ENCODE data around the gene PTTG1IP.
"Not testable (repeated sequence)": the region's sequence is repeated elsewhere in the genome, so short reads cannot be mapped to it uniquely, and the experiment has no call there.

The PTTG1IP gene

DNA sequence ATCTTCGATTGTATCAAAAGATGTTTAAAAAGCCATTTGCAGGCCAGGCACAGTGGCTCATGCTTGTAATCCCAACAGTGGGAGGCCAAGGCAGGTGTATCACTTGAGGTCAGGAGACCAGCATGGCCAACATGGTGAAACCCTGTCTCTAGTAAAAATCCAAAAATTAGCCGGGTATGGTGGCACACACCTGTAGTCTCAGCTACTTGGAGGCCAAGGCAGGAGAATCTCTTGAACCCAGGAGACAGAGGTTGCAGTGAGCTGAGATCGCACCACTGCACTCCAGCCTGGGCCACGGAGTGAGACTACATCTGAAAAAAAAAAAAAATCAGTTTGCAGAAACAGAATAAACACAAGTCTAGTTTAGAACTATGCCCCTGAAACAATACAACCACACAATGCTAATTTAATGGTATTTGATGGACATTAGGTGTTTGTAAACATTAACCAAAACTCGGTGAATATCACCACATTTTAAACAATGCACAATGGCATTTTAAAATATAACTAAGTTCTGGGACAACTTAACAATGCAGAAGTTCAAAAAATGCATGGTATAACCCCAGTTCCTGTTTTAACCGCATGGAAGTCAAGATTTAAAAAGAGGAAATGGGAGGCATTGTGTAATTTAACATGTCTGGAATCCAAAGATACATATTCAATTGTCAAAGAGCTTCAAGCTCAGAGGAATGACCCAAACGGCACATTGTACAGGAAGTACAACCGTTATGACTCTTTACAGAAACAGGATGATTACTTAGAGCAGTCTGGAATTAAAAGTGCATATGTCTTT lies 7.1 kb upstream of the PTTG1IP start:
- DNase-seq: peak; percentile 67

DNA sequence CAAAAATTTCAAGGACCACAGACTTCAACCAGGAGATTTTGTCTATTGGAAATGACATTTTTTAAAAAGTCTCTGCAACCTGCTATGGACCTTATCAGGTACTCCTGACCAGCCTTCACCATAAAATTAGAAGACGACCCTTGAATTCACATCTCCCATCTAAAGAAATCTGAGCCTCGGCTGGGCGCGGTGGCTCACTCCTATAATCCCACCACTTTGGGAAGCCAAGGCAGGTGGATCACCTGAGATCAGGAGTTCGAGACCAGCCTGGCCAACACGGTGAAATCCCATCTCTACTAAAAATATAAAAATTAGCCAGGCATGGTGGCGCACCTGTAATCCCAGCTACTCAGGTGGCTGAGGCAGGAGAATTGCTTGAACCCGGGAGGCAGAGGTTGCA lies 5.7 kb upstream of the PTTG1IP start:
- not testable (repeated sequence) for DNase-seq

DNA sequence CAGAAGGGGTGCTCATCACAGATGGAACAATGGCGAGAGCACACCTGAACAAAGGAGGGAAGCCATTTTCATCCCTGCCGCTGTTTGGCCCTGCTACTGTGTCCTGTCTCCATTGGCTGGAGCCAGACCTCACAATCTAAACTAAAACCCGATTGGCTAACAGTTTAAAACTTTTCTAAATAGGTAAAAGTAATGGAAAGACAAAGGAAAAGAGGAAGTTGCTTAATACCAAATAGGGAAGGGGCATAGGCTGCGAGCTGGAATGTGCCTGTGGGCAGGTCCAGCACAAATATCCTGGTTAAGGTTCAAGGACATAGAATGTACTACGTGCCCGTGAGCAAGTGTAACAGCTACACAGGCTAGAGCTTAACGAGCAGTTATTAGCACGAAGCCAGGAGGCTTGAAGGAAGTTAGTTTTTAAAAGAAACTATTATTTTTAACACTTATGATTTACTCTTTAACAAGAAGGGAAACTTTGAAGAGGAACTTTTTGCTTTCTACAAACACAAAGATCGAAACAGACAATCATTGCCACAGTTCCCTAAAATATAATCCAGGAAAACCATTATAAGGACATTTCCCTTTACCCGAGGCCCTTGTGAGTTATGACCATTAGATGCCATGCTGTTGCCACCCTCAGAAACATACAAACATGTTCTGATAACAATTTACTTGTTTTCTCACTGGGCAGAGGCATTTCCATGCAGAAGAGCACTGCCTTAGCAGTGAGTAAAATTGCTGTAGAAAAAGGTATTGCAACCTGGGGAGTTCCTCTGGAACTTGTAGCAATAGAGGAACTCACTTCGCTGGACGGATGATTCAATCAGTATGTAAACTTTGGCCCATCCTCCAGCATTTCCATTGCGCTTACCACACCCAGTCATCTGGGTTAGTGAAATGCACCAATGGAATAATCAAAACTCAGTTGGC lies 4.8 kb upstream of the PTTG1IP start:
- DNase-seq: no peak

DNA sequence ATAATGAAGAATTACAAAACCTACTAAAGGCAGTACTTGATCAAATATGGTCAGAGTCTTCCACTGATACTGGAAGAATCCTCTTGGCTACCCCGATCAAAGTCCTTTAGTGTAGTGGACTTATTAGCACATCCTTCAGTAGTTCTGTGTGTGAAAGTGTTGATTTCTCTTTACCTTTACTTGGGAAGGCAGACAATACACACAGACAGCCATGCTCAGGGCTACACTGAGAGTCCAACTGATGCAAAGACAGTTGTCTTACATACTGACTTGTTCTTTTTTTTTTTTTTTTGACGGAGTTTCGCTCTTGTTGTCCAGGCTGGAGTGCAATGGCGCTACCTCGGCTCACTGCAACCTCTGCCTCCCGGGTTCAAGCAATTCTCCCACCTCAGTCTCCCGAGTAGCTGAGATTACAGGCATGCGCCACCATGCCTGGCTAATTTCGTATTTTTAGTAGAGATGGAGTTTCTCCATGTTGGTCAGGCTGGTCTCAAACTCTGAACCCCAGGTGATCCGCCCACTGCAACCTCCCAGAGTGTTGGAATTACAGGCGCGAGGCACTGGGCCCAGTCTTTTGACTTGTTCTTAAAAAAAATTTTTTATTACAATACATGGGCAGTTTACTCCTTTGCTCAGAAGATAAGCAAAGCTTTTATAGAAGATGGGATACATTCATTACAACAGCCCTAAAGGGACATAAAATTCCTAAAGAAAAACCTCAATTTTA lies 3.5 kb upstream of the PTTG1IP start:
- DNase-seq: no peak

DNA sequence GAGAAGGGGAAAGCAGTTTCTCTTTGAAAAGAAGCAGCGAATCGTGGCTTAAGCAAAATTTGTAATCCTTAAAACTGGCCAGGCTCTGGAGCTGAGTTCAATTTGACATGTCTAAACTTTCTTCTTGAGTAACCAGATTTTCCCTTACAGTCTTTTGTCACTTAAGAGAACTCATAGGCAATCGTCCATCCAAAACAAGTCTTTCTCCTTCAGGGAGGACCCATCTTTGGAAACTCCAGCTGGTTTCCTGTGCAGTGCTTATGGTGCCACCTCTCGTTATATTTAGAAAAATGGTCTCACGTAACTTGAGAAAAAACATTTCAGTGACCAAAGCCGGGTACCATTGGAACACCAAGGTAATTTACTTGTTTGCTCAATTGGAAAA lies 1.8 kb upstream of the PTTG1IP start:
- DNase-seq: peak; percentile 58

DNA sequence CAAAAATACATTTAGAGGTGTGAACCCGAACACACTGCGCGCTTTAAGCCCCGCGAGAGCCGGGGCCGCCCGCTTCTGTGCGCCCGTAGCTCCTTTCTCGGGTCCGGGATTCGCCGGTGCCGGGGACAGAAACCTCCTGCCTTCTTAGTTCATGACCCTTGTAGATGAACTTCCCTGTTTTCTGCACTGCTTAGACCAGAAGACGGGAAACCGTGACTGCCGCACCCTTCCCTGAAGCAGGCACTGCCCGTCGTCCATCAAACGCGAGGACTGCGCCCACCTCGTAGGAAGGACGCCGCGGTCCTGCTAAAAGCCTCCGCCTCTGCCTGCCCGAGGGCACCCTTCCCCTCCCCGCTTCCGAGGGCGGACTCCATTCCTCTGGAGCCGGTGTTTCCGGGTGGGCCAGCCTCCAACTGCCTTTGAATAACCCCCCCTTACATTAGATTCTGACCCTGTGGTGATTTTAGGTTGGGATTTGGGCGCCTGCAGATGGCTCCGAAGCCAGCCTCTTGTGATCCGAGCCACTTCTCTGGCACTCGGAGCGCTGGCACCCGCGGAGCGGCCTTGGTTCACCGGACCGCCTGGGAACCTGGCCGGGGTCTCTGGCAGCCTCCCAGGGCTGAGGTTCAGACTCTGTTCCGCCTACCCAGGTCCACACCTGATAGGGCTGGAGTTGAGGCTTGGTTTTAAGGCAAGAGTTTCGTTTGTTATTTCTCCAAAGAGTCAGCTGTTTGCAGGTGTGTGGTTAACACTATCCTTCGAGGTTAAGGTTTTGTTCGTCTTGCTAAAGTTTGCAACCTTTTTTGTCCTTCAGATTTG lies 1.2 kb upstream of the PTTG1IP start:
- DNase-seq: peak; percentile 34

DNA sequence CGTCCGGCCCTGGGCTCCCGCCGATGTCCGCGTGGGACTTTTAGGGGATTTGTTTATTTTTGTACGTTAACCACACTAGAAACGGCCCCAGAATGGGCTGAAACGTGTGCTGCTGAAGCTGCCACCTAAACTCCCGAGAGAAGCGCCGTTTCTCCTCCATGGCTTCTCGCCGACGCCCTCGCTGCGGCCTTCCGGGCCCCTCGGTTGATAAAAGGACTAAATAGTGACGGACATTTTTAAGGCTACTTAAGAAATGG lies 678 bp upstream of the PTTG1IP start:
- DNase-seq: no peak

DNA sequence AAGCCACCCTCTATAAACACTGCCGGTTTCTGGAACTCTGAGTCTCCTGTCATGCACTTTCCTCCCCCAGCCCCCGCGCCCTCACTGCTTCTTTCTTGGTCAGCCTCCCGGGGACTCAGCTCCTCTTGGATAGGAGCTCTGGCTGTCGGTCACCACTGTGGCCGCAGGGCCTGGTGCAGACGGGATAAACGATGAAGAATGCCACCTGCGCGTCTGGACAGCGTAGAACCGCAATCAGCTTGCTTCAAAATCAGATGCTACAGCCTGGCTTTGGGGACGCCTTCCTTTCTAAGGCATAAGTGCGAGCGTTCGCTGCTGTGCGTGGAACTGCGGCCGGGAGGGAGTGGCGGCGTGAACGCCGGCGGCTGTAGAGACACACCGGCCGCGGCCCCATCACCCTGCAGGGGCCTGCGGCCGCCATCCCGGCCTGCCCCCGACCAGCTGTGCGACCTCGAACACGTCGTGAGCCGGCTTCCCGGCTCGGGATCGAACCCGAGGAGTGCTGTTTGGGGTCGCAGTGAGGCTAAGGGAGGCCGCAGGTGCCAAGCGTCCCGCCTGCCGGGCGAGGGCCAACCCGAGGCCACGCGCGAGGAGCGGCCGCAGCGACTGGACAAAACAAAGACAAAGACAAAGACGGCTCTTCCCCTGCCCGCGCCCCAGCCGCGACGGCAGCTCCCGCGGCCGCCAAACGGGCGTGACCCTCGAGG lies 688 bp downstream of the PTTG1IP start:
- peak; percentile 54 for DNase-seq

DNA sequence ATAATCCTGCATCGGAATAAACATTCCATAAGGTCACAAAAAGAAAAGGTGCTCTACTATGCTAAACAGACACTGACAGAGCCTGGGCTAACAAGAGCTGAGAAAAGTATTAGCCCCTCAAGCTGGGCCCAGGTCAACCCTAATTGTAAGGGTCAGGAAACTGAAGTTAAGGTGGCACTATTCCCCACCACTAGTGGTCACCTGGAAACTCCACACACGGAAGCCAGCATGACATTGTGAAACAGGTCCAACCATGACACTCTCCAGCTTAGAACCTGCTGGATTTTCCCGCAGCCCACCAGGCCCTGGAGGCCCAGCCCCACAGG lies 1.2 kb downstream of the PTTG1IP start:
- DNase-seq: no peak

DNA sequence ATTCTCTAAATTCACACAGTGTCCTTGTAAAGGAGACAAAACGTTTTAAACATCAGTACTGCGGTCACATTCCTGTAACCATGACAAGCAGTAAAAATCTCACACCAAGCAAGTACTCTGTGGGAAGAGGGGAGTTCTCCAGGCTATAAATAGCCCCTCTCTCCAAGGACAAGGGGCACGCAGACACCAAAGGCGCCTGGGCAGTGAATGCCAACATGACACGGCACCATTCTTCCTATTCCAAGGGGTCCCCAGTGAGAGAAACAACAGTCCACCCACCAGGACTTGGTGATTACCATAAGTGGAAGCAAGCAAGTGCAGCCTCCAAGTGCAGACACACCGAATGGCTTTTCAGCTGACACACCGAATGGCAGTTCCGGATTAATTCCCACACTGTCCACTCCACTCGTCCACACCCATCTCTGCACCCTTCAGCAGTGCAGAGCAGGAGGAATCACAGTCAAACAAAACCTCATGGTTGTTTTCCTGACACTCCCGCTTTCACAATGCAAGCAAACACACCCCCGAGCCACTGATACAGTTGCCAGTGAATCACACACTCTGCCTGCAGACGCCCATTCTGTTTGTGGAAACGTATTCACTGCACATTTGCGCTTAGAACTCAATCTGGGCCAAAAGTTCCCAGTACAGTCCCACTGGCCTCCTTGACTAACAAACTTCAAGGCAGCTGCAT lies 1.8 kb downstream of the PTTG1IP start:
- peak; percentile 76 for DNase-seq

DNA sequence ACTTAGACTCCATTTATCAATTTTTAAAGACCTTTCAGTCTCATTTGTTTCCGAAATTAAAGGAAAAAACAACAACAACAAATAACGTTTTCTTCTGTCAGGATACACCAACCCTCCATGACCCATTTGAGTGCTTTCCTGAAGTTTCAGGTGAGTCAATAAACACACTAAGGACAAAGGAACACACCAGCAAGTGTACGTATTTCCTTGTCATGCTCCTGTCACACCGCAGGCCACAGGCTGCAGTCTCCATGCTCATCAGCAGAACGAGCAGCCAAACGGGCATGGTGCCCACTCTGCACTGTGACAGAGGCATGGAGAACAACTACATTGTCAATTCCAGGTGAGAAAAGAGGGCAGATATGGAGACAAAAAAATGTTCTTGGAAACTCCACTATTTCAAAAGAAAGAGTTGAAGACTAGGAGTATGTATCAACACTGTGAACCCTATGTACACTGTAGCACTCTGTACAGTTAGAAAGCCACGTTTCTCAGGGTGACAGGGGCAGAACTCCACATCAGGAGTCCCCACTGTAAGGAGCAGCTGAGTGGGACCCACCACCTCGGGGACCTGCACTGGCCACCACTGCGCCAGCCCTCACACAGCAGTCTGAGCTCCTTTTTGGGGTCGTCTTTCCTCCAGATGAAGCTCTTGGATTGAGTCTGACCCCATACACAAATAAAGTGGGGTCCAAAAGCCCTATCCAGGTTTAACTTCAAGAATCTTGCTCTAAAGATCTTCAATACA lies 2.6 kb downstream of the PTTG1IP start:
- DNase-seq: no peak

DNA sequence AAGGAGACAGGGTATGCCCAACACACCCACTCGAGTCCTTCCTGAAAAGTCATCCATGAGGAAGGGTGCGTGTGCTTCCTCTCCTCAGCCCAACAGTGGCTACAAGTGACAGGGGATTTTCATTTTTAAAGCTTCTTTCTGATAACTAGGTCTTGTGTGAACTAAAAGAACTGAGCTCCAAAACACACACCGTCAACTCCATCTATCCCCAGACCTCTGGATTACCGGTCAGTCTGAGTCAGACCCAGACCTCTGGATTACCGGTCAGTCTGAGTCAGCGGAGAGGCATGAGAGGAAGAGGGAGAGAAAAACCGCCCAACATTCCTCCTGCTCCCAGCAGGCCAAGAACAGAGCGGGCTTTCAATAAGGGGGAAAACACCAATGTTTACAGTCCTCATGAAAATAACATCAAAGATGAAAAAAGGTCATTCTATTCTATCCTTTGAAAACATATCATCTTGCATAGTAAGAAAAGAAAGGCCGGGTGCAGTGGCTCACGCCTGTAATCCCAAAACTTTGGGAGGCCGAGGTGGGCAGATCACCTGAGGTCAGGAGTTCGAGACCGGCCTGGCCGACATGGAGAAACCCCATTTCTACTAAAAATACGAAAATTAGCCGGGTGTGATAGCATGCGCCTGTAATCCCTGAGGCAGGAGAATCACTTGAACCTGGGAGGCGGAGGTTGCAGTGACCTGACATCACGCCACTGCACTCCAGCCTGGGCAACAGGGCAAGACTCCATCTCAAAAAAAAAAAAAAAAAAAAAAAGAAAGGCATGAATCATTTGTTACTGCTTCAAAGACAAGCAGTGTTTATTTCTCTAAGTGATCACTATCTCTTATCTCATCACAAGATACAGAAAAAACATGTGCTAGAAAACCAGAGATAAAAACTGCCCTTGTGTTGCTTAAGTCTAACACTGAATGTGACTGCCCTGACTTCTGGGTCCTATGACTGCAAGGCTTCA lies 3.4 kb downstream of the PTTG1IP start:
- peak; percentile 99 for DNase-seq

DNA sequence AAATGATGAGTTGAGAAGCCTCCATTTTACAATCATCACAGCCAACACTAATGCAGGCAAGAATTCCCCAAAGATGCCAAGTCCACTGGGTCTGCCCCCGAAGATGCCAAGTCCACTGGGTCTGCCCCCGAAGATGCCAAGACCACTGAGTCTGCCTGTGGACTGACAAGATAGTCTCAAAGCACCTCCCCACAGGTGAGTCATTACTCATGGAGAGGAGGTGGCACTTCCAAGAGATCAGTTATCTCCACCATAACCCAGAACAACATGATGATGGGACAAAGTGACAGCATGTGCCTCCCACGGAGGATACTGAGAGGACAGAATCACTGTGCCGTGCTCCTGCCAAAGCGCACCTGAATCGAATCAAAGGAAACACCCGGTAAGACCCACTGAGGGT lies 4.8 kb downstream of the PTTG1IP start:
- DNase-seq: no peak

DNA sequence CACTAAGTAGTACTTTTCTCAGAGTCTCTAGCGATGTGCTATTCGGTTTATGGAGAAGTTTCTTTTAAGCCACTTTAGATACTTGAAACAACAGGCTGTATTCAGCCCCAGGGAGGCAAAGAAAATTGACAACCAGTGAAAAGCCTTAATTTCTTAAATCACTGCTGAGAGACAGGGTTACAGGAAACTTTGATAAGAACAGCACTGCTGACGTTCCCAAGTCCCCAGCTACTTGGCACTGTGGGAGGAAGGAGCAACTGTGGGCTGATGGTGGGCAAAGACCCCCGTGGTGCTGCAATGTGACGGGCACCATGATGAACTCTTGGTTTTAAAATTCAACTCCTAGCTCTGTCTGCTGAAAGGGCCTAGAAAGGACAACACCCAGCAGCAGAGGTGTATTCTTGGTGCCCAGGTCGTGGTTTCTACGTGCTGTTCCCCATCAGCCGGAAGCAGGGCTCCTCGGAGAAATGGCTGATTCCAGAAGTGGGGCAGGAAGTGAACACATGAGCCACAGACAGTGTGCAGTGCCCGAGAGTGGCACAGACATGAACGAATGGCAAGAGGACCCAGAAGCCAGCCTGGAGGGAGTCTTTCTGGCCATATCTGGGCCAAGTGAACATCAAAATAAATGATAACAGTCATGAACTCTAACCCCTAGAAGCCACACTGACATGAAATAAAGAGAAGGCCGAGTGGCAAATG lies 5.3 kb downstream of the PTTG1IP start:
- DNase-seq: no peak

DNA sequence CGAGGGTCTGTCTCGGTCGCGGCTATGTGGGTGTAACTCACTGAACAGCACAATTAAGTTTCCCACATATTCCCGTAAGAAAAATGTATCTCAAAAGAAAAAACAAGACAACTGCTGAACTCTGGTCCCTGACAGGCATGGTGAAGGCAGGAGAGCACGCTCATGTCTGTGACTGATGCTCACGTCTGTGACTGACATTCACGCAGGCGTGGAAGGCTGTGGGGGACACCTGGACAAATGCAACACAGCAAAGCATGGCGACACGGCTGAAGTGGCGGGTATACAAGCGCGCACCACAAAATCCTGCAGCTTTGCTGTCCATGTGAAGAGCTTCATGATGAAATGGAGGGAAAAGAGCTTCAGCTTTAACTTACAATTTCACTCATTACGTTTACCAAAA lies 6.0 kb downstream of the PTTG1IP start:
- DNase-seq: no peak

DNA sequence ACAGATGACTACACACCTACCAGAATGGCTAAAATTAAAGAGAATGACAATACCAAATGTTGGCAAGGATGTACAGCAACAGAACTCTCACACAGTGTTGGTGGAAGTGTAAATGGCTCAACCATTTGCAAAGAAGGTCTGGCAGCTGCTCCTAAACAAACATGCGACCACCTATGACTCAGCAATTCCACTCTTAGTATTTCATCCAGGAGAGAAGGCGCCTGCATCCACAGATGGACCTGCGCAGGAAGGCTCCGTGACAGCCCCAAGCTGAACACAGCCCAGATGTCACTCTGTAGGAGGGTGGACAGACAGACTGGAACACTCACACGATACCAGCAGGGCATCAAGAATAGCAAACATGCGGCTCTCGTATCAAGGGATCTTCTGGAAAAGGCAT lies 6.7 kb downstream of the PTTG1IP start:
- DNase-seq: peak; percentile 43

DNA sequence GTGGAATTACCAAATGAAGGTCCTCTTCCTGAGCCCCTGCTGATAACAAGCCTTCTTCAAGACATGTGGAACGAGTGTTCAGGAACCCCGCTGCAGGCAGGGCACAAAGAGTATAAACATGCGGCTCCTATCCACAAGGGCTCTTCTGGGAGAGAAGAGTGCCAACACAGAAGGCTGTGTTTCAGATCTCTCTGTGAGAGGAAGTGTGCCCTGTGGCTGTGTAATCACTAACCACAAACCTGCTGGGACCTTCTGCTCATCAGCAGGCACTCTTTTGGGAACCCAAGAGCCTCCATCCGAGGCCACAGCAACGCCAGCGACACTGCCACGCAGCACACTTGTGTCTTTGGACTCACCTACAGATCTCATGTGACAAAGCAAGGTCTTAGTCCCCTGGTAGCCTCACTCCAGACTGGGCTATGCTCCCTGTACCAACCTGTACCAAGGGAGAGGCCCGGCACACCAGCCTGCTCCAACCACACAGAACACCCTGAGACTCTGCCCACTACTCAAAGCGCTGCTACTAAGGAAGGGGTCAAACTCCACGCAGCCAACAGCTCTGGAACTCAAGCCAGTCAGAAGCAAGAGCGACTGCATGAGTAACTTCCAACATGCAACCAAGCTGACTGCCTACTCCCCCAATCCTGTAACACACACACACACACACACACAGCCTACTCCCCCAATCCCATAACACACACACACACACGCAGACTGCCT lies 7.8 kb downstream of the PTTG1IP start:
- DNase-seq: no peak

Data from EL (cell line).